OCI-LY7 (cell line): ENCODE results near the gene TFCP2L1.

Experiments
- EZH2phosphoT487 ChIP-seq: fragments of 200-600 bp; sonication (generic); IDR thresholded peaks from 2 replicates; pipeline ENCODE4 v1.6.1; 2018; ENCODE audit warnings: low read depth, borderline replicate concordance, mild to moderate bottlenecking, mixed run types, antibody characterized with exemption, low read length, moderate library complexity, mixed read lengths
- TF ChIP-seq, protein P1 (sequence below): fragments of 200-600 bp; sonication (generic); conservative IDR thresholded peaks from 2 replicates; pipeline ENCODE4 v1.5.1; 2014; ENCODE audit warnings: mild to moderate bottlenecking, antibody characterized with exemption, low read length, moderate library complexity, mixed read lengths

GRCh38 chr2:121173806-121174205 lies 111.2 kb downstream of the TFCP2L1 start:
- TF ChIP-seq, protein P1, sequence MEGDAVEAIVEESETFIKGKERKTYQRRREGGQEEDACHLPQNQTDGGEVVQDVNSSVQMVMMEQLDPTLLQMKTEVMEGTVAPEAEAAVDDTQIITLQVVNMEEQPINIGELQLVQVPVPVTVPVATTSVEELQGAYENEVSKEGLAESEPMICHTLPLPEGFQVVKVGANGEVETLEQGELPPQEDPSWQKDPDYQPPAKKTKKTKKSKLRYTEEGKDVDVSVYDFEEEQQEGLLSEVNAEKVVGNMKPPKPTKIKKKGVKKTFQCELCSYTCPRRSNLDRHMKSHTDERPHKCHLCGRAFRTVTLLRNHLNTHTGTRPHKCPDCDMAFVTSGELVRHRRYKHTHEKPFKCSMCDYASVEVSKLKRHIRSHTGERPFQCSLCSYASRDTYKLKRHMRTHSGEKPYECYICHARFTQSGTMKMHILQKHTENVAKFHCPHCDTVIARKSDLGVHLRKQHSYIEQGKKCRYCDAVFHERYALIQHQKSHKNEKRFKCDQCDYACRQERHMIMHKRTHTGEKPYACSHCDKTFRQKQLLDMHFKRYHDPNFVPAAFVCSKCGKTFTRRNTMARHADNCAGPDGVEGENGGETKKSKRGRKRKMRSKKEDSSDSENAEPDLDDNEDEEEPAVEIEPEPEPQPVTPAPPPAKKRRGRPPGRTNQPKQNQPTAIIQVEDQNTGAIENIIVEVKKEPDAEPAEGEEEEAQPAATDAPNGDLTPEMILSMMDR, result no peak
- no peak for TF ChIP-seq EZH2phosphoT487
